ENCODE data around the gene GSN. TPM values are rescaled to one million over a fixed set of nuclear protein-coding genes. Genes with fewer than 3 reads are reported as not detected.
A peak's percentile ranks its signal among the peaks of the same experiment; 100 is the strongest.

GSN gene
- total and polyA plus RNA-seq, 9 of the 15 experiments (the other 6 are each of a cell fraction or from before 2014, with no cell fraction given), result 0.39 to 16.6 (median 8.2) TPM

GRCh38 chr9:121235512-121235911, 32.5 kb upstream of the GSN start (continued):
- peak; percentile 28; the same call in 1 of the 2 replicates for TF ChIP-seq TAL1 (IDR thresholded peaks at IDR 0.05)
- peak; percentile 51; the same call in 1 of the 2 replicates for TF ChIP-seq ETV1 (tag; conservative IDR thresholded peaks at IDR 0.05; ENCODE audit: low read depth)
- no peak for TF ChIP-seq IRF2 (CRISPR knock-in tag; IDR thresholded peaks at IDR 0.05)
- peak; percentile 39; the same call in 1 of the 2 replicates for TF ChIP-seq ARID1B (IDR thresholded peaks at IDR 0.05)
- TF ChIP-seq NCOR1 (IDR thresholded peaks at IDR 0.05), result 0 out of 2 replicates have a peak, but pooled peaks have one; percentile 12
- no peak for TF ChIP-seq MAFF (IDR thresholded peaks at IDR 0.05; ENCODE audit: low read length)
- TF ChIP-seq CBFA2T3 (IDR thresholded peaks at IDR 0.05), result peak; percentile 75
- TF ChIP-seq KDM2B (CRISPR knock-in tag; IDR thresholded peaks at IDR 0.05), result no peak
- TF ChIP-seq E2F8 (IDR thresholded peaks at IDR 0.05; ENCODE audit: low read depth, partially characterized antibody), result no peak
- TF ChIP-seq KAT2B (IDR thresholded peaks at IDR 0.05; ENCODE audit: low read depth, low read length), result no peak
- 0 out of 2 replicates have a peak, but pooled peaks have one; percentile 13 for TF ChIP-seq ZNF584 (CRISPR knock-in tag; IDR thresholded peaks at IDR 0.05; ENCODE audit: low read depth)
- no peak for TF ChIP-seq ZBTB34 (CRISPR knock-in tag; IDR thresholded peaks at IDR 0.05)
- TF ChIP-seq RCOR1 (IDR thresholded peaks at IDR 0.05; ENCODE audit: borderline replicate concordance in 1 of 2, low read depth in 2 of 2, low read length in 2 of 2), result no peak
- TF ChIP-seq BHLHE40 (IDR thresholded peaks at IDR 0.05; ENCODE audit: low read length), result peak; percentile 76
- no peak for TF ChIP-seq HINFP (tag; conservative IDR thresholded peaks at IDR 0.05; ENCODE audit: low read depth)
- TF ChIP-seq RHOXF2B (CRISPR knock-in tag; conservative IDR thresholded peaks at IDR 0.05), result no peak
- no peak for TF ChIP-seq ZNF280B (CRISPR knock-in tag; IDR thresholded peaks at IDR 0.05)

Data from K562 (cell line).